ENCODE data around the gene DAPK1. TPM values are rescaled to one million over a fixed set of nuclear protein-coding genes. Genes with fewer than 3 reads are reported as not detected.
"Not testable (repeated sequence)": the region's sequence is repeated elsewhere in the genome, so short reads cannot be mapped to it uniquely, and the experiment has no call there.

DAPK1 gene
- polyA plus RNA-seq, 1 donor from 2014 or later = 45.0 TPM

DNA sequence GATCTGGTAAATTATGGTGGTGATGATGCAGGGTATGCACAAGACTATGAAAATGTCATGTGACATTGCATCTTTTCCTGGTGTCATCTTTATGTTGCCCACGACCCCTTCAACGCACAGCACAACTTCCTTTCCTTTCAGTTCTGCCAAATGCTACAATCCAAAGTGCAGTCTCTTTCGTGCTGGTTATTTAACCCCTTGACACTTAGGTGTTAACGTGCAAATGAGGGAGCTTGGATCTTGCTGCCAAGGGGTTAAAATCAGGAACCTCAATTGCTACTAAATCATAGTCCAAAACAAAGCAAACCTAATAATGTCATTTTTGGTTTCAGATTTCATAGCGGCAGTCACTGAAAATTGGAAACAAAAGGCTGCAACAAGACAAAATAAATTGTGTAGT lies 244.2 kb downstream of the DAPK1 start:
- no peaks in the 10 kb centered on the region for H3F3A ChIP-seq (ENCODE audit: insufficient read depth, low read length, poor library complexity, severe bottlenecking)
- no peak overlapping the region for H3K9ac ChIP-seq (ENCODE audit: low read length)
- no peak overlapping the region for H3K4me3 ChIP-seq (ENCODE audit: low read length)
- TF ChIP-seq RAD21 (conservative IDR thresholded peaks at IDR 0.05) (no peak), EP300 (conservative IDR thresholded peaks at IDR 0.05; ENCODE audit: poor library complexity, severe bottlenecking) (no peak), EZH2 (IDR thresholded peaks at IDR 0.05; ENCODE audit: borderline replicate concordance, insufficient read depth, low read length, poor library complexity, severe bottlenecking) (no peak), SMC3 (conservative IDR thresholded peaks at IDR 0.05; ENCODE audit: poor library complexity) (no peak), POLR2AphosphoS5 (IDR thresholded peaks at IDR 0.05) (no peak), TAF1 (IDR thresholded peaks at IDR 0.05; ENCODE audit: low read depth) (no peak)
- TF ChIP-seq, protein P1, sequence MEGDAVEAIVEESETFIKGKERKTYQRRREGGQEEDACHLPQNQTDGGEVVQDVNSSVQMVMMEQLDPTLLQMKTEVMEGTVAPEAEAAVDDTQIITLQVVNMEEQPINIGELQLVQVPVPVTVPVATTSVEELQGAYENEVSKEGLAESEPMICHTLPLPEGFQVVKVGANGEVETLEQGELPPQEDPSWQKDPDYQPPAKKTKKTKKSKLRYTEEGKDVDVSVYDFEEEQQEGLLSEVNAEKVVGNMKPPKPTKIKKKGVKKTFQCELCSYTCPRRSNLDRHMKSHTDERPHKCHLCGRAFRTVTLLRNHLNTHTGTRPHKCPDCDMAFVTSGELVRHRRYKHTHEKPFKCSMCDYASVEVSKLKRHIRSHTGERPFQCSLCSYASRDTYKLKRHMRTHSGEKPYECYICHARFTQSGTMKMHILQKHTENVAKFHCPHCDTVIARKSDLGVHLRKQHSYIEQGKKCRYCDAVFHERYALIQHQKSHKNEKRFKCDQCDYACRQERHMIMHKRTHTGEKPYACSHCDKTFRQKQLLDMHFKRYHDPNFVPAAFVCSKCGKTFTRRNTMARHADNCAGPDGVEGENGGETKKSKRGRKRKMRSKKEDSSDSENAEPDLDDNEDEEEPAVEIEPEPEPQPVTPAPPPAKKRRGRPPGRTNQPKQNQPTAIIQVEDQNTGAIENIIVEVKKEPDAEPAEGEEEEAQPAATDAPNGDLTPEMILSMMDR (IDR thresholded peaks at IDR 0.05; ENCODE audit: poor library complexity, severe bottlenecking) = no peak
- TF ChIP-seq, protein P2, sequence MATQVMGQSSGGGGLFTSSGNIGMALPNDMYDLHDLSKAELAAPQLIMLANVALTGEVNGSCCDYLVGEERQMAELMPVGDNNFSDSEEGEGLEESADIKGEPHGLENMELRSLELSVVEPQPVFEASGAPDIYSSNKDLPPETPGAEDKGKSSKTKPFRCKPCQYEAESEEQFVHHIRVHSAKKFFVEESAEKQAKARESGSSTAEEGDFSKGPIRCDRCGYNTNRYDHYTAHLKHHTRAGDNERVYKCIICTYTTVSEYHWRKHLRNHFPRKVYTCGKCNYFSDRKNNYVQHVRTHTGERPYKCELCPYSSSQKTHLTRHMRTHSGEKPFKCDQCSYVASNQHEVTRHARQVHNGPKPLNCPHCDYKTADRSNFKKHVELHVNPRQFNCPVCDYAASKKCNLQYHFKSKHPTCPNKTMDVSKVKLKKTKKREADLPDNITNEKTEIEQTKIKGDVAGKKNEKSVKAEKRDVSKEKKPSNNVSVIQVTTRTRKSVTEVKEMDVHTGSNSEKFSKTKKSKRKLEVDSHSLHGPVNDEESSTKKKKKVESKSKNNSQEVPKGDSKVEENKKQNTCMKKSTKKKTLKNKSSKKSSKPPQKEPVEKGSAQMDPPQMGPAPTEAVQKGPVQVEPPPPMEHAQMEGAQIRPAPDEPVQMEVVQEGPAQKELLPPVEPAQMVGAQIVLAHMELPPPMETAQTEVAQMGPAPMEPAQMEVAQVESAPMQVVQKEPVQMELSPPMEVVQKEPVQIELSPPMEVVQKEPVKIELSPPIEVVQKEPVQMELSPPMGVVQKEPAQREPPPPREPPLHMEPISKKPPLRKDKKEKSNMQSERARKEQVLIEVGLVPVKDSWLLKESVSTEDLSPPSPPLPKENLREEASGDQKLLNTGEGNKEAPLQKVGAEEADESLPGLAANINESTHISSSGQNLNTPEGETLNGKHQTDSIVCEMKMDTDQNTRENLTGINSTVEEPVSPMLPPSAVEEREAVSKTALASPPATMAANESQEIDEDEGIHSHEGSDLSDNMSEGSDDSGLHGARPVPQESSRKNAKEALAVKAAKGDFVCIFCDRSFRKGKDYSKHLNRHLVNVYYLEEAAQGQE (IDR thresholded peaks at IDR 0.05; ENCODE audit: borderline replicate concordance) = no peak
- H3K79me2 ChIP-seq (replicated peaks; ENCODE audit: insufficient read depth, low read length) = no peaks in the 10 kb centered on the region
- H2AFZ ChIP-seq (ENCODE audit: low read depth, low read length) = no peak overlapping the region
- H4K20me1 ChIP-seq (ENCODE audit: insufficient read depth) = no peaks in the 10 kb centered on the region
- no peaks in the 10 kb centered on the region for H3K27me3 ChIP-seq (ENCODE audit: insufficient read depth, low read depth, low read length)
- no peaks in the 10 kb centered on the region for H3K9me3 ChIP-seq (ENCODE audit: low read length)
- no peaks in the 10 kb centered on the region for H3K36me3 ChIP-seq (ENCODE audit: insufficient read depth, low read length)
- no peaks in the 10 kb centered on the region for H3K9me2 ChIP-seq (ENCODE audit: insufficient read depth, low read length)
- no peak overlapping the region for H3K27ac ChIP-seq (ENCODE audit: low read length)
- no peak overlapping the region for H3K4me2 ChIP-seq (ENCODE audit: low read length)

DNA sequence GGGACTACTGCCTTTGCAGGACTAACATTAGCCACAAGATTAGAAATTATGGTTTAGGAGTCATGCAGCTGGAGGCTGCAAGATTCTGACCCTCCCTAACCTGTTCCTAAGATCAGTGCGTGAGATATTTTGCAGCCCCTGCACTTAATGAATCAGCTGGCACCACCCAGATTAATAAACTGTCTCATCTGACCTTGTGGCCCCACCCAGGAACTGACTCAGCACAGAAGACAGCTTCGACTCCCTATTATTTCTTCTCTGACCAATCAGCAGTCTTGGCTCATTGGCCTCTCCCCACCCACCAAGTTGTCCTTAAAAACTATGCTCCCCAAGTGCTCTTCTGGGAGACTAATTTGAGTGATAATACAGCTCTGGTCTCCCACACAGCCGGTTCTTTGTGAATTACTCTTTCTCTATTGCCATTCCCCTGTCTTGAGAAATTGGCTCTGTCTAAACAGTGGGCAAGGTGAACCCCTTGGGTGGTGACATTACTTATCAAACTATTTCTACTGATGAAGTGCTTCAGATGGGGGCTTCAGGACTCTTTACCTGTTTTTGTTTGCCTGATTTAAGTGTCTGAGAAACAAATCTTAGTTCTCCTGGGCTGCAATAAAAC lies 245.3 kb downstream of the DAPK1 start:
- Histone ChIP-seq H3K27ac (ENCODE audit: low read length) (no peak overlapping the region), H3K27me3 (ENCODE audit: insufficient read depth, low read depth, low read length) (no peaks in the 10 kb centered on the region), H3K79me2 (replicated peaks; ENCODE audit: insufficient read depth, low read length) (no peaks in the 10 kb centered on the region), H2AFZ (ENCODE audit: low read depth, low read length) (no peak overlapping the region), H3F3A (ENCODE audit: insufficient read depth, low read length, poor library complexity, severe bottlenecking) (no peaks in the 10 kb centered on the region), H3K4me3 (ENCODE audit: low read length) (no peak overlapping the region), H3K9me2 (ENCODE audit: insufficient read depth, low read length) (no peaks in the 10 kb centered on the region), H3K9me3 (ENCODE audit: low read length) (no peaks in the 10 kb centered on the region), H4K20me1 (ENCODE audit: insufficient read depth) (no peaks in the 10 kb centered on the region), H3K9ac (ENCODE audit: low read length) (no peak overlapping the region), H3K36me3 (ENCODE audit: insufficient read depth, low read length) (no peaks in the 10 kb centered on the region), H3K4me2 (ENCODE audit: low read length) (no peak overlapping the region)
- TF ChIP-seq EP300 (conservative IDR thresholded peaks at IDR 0.05; ENCODE audit: poor library complexity, severe bottlenecking) (no peak), TAF1 (IDR thresholded peaks at IDR 0.05; ENCODE audit: low read depth) (no peak), POLR2AphosphoS5 (IDR thresholded peaks at IDR 0.05) (no peak), EZH2 (IDR thresholded peaks at IDR 0.05; ENCODE audit: borderline replicate concordance, insufficient read depth, low read length, poor library complexity, severe bottlenecking) (no peak)
- TF ChIP-seq, protein P2 (IDR thresholded peaks at IDR 0.05; ENCODE audit: borderline replicate concordance) = no peak

DNA sequence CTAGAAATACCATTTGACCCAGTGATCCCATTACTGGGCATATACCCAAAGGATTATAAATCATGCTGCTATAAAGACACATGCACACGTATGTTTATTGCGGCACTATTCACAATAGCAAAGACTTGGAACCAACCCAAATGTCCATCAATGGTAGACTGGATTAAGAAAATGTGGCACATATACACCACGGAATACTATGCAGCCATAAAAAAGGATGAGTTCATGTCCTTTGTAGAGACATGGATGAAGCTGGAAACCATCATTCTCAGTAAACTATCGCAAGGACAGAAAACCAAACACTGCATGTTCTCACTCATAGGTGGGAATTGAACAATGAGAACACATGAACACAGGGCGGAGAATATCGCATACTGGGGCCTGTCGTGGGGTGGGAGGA lies 246.6 kb downstream of the DAPK1 start:
- not testable (repeated sequence) for H3K9me2 ChIP-seq (ENCODE audit: insufficient read depth, low read length); H3K9me3 ChIP-seq (ENCODE audit: low read length); H3K4me2 ChIP-seq (ENCODE audit: low read length); H2AFZ ChIP-seq (ENCODE audit: low read depth, low read length); H3F3A ChIP-seq (ENCODE audit: insufficient read depth, low read length, poor library complexity, severe bottlenecking); H3K27me3 ChIP-seq (ENCODE audit: insufficient read depth, low read depth, low read length); H3K4me3 ChIP-seq (ENCODE audit: low read length); H3K79me2 ChIP-seq (replicated peaks; ENCODE audit: insufficient read depth, low read length); H3K9ac ChIP-seq (ENCODE audit: low read length); H4K20me1 ChIP-seq (ENCODE audit: insufficient read depth); H3K36me3 ChIP-seq (ENCODE audit: insufficient read depth, low read length); H3K27ac ChIP-seq (ENCODE audit: low read length)
